ENCODE measurements around the gene TBC1D24.
"Not testable (repeated sequence)": the region's sequence is repeated elsewhere in the genome, so short reads cannot be mapped to it uniquely, and the experiment has no call there.

TBC1D24 gene

DNA sequence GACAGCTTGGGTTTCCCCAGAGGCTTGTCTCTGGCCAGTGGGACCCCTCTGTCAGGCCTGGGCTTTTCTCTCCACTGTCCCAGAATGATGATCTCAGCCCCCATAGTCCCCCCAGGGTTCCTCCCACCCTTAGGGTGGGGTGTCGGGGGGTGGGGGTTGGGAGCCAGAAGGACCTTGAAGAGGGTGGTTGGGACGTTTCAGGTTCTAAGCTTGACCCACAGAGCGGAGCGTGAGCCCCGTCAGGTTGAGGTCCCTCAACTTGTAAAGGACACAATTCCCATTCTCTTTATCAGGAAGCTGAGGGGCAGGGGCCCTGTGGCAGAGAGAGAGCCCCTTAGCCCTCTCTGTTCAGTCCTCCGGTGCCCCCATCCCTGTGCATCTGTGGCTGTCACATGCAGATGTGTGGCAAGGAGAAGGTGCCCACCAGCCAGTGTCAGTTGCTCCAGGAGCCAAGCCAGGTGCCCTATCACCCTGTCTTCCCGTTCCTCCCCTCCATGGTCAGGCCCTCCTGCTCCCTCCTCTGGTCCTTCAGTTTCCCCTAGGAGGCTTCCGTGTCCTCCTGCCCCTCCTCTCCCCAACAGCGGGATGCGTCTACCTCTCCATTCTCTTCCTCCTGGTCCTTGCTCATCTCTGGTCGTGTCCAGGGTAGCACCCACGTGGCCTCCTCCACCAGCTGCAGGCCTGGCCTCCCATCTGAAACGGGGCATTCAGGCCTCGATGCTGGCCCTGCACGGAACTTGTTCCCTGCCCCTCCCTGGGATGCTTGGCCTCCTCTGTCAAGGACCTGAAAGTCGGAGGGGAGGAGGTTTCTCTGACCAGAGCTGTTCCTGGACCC is 5.3 kb upstream of the TBC1D24 start:
- no peak for DNase-seq

DNA sequence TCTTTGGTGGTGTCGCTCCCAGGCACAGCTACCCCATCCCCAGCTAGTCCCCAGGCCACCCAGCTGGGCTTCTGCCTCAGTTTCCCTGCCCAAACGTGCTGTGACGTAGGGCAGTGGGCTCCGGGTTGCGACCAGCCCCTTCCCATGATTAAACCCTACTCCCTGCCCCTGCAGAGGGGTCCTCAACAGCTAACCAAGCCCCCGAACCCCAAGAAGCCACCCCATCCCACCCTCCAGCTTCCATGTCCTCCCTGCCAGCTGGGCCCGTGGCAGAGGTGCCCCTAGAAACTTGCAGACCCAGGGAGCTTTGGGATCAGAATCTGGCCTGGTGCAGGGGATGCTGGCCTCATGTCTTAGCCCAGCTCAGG is 4.7 kb upstream of the TBC1D24 start:
- DNase-seq = no peak

DNA sequence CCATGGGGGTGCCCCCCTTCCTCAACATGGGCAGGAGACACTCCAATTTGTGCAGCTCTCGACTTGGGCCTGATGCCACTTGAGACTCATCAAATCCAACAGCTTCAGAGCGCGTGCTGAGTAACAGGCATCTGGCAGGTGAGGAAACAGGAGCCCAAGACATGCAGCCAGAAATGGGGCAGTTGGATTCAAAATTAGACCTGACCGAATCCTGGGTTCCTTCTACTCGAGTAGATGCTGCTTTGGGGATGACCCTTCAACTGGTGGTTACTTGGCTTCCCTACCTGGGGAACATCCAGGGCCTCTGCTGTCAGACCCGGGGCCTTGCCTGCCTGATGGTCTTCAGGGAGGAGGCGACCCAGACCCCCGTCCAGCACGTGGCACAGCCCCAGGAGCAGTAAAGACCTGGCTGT is 4.3 kb upstream of the TBC1D24 start:
- no peak for DNase-seq

DNA sequence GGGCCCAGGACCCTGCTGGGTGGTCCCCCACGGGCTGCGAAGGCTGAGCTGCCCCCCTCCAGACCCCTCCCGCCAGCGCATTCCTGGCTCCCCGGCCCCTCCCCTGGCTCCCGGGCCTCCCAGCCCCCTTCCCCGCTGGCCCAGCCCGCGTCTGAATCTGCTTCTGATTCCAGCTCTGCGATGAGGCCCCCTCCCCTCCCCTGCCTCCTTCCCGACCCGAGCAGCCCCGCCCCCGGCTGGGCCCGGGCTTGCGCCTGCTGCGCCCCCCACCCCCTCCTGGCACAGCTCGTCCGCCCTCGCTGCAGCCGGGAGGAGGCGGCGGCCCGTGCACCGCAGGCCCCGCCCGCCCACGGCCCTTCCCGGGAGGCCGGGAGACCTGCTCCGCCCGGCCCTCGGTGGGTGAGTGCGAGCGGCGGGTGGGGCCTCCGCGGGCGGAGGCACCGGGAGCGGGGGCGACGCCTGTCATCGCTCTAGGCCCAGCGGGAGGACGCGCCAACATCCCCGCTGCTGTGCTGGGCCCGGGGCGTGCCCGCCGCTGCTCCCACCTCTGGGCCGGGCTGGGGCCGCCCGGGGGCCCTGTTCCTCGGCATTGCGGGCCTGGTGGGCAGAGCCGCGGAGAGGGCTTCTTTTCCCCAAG is 3.8 kb upstream of the TBC1D24 start, which contains the start of gene NTN3:
NTN3 (plus strand) TSS at position 282 of the 637 bp plus-strand sequence. CDS start 405 bp downstream, outside the sequence.
- DNase-seq = no peak

GRCh38 chr16:2471653-2472487 is 3.1 kb upstream of the TBC1D24 start:
- DNase-seq = no peak

DNA sequence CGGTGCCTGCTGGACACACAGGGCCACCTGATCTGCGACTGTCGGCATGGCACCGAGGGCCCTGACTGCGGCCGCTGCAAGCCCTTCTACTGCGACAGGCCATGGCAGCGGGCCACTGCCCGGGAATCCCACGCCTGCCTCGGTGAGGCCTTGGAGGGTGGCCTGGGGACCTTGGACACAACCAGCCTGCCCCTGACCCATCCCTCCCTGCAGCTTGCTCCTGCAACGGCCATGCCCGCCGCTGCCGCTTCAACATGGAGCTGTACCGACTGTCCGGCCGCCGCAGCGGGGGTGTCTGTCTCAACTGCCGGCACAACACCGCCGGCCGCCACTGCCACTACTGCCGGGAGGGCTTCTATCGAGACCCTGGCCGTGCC is 2.5 kb upstream of the TBC1D24 start:
- no peak for DNase-seq

DNA sequence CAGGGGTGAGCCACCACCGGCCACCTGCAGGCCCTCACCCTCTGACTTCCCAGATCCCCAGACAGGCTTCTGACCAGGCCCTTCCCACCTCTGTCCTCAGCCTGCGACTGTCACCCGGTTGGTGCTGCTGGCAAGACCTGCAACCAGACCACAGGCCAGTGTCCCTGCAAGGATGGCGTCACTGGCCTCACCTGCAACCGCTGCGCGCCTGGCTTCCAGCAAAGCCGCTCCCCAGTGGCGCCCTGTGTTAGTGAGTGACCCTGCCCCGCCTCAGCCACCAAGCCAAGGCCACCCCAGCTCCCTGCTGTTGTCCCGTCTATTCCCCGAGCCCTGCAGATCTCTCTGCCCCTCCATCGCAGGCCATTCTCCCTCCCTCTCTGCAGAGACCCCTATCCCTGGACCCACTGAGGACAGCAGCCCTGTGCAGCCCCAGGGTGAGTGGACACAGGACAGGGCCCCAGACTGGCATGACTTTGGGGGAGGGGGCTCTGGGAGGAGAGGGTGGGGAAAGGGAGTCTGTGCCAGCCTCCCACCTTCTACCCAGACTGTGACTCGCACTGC is 2.0 kb upstream of the TBC1D24 start:
- DNase-seq = no peak

GRCh38 chr16:2473446-2473926 is 1.4 kb upstream of the TBC1D24 start:
- peak; percentile 38 for DNase-seq

DNA sequence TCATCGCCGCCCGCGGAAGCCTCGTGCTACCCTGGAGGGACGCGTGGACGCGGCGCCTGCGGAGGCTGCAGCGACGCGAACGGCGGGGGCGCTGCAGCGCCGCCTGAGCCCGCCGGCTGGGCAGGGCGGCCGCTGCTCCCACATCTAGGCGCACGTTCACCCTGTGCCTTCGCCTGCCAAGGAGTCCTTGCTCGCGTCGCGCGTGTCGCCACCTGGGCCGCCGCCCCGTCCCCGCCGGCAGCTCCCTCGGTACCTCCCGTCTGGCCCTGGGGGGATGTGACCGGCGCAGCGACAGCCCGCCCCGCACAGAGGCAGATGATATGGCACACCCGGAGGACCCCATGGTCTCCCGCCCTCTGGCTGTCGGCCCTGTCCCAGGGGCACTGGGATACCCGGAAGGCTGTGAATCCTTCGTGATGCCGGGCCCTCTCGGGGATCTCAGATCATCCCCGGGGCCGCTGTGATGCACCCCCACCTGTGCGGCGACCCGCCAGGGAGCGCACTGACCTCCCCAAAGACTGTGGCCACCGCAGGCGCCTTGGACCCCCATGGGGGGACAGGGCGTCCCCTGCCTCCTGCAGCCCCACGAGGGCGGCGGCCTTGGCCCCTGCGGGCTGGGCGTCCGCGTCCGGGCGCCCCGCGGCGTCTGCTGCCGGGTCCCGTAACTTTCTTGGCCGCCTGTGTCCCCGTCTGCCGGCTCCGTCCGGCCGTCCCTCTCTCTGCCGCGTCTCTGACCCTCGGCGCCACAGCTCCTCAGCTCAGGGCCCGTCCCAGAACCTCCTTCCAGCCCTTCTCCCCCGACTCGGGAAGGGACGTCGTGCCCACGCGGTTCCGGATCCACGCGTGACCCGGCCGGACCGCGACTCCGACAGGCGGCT is 689 bp upstream of the TBC1D24 start:
- peak; percentile 63 for DNase-seq

GRCh38 chr16:2475413-2476344 is 752 bp downstream of the TBC1D24 start:
- peak; percentile 28 for DNase-seq

- no peak for DNase-seq
Observed at GRCh38 chr16:2476345-2476720, 1.4 kb downstream of the TBC1D24 start.

- DNase-seq = no peak
Observed at GRCh38 chr16:2476741-2477140, 1.8 kb downstream of the TBC1D24 start.

DNA sequence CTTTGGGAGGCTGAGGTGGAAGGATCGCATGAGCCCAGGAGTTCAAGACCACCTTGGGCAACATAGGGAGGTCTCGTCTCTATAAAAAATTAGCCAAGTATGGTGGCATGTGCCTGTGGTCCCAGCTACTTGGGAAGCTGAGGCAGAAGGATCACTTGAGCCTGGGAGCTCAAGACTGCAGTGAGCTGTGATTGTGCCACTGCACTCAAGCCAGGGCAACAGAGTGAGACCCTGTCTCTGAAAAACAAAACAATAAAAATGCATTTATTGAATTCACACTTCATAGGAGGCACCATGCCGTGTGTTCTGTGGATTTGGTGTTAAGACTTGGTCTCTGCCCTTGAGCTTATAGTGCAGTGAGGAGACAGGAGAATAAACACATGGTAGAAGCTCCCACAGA is 2.4 kb downstream of the TBC1D24 start:
- no peak for DNase-seq

- DNase-seq = no peak
Observed at GRCh38 chr16:2478279-2478678, 3.4 kb downstream of the TBC1D24 start.

DNA sequence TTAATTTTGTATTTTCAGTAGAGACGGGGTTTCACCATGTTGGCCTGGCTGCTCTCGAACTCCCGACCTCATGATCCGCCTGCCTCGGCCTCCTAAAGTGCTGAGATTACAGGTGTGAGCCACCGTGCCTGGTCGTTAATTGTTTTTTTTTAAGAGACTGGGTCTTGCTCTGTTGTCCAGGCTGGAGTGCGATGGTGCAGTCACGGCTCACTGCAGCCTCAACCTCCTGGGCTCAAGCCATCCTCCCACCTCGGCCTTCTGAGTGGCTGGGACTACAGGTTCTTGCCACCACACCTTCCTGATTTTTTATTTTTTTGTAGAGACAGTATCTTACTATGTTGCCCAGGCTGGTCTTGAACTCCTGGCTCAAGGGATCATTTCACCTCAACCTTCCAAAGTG is 5.1 kb downstream of the TBC1D24 start:
- DNase-seq = not testable (repeated sequence)

- DNase-seq = no peak
Observed at GRCh38 chr16:2480948-2481347, 6.0 kb downstream of the TBC1D24 start.

DNA sequence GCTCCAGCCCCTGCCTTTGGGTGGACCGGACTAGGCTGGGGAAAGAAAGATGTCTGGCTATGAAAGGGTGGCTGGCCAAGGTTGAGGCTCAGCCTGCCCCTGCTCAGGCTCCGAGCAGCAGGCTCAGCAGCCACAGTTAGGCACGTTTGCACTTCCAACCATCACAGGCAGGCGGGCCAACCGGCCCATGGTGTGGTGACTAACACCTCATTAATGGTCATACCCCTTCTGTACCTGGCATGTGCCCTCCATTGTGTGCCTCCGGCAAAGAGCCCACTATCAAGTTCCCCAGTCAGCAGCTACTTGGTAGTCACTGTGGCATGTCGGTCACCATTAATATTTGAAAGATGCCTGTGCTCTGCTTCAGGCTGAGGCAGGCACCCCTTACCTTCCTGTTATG is 6.7 kb downstream of the TBC1D24 start:
- no peak for DNase-seq

GRCh38 chr16:2482249-2482648 is 7.3 kb downstream of the TBC1D24 start:
- no peak for DNase-seq

DNA sequence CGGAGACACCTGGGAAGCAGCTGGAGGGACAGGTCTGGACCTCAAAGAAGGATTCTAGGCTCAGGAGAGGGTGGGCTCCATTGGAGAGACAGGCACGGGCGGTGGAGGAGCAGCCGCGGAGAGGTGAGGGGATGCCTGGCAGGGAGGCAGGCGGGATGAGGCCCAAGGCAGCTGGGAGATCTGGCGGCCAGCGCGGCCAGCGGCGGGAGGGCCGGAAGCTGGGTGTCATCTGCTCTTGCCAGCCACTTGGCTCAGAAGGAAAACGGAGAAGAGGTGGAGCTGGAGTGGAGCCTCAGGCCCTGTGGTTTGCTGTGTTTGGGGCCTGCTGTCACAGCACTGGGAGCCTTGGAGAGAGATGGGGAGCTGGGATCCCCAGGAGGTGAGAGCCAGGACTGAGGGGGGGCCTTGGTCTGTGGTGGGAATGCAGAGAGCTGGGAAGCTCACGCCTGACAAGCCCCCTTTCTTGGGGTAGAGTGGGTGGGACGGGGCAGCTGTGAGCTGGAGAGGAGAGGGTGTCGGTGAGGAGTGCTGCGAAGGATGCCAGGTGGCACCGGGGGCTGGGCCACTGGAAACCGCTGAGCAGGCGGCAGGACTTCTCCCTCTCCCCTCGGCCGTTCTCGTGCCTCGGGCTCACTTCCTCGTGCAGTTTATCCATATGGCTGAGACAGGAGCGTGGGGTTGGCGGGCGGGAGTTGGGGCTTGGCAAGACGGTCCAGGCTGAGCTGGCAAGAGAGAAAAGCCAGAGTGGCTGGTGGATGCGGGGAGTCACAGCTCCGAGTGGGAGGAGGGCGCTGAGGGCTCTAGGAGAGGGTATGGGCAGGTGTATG is 8.0 kb downstream of the TBC1D24 start:
- DNase-seq = no peak
